Urinary bladder (tissue), 4 donors: ENCODE measurements around the gene WEE2. TPM values are rescaled to one million over a fixed set of nuclear protein-coding genes. Genes with fewer than 3 reads are reported as not detected.

Experiments
- DNase-seq: peaks from one replicate; pipeline ENCODE4 v3.0.0-alpha.2; 2015; ENCODE audit errors: extremely low spot score
- H3K27ac ChIP-seq: one replicate; pipeline ENCODE4 v1.5.1; 2013; ENCODE audit warnings: low read depth, mild to moderate bottlenecking, moderate library complexity
- H3K36me3 ChIP-seq: one replicate; pipeline ENCODE4 v1.6.1; 2013; ENCODE audit warnings: mild to moderate bottlenecking, moderate library complexity; ENCODE audit not compliant: insufficient read depth
- H3K4me1 ChIP-seq: one replicate; pipeline ENCODE4 v1.6.1; 2013; ENCODE audit warnings: mild to moderate bottlenecking, moderate library complexity; ENCODE audit not compliant: insufficient read depth
- H3K4me3 ChIP-seq: one replicate; pipeline ENCODE4 v1.5.1; 2013; ENCODE audit warnings: low read depth, low read length
- WGBS: extraction: QIAGEN DNeasy Blood & Tissue Kit; methylation state at CpG from one replicate; pipeline ENCODE4 v1.1.7; 2013; 5-methylcytosine and 5-hydroxymethylcytosine counted together
- polyA plus RNA-seq: library from polyadenylated mRNA; stranded (reverse); fragments of 200-250 nt; gene quantifications from one replicate; pipeline ENCODE4 v1.2.3, GENCODE V29; 2013
- total RNA-seq: library from RNA; depleted of rRNA; stranded (reverse); fragments of >200 nt; gene quantifications from one replicate; pipeline ENCODE4 v1.2.3, GENCODE V29; 2014
- donor health status: healthy with polysubstance abuse.
- donor health status: healthy.

Gene WEE2
- total RNA-seq: 0.42 TPM
- not detected for polyA plus RNA-seq

GRCh38 chr7:141708351-141708750 lies at the start of gene WEE2:
WEE2 (plus strand) TSS chr7:141708353; CDS start chr7:141708759, 406 bp downstream.
- Histone ChIP-seq H3K36me3 (no peaks in the 10 kb centered on the region), H3K4me3 (no peak within 1 kb of the TSS), H3K27ac (no peak within 1 kb of the TSS), H3K4me1 (no peaks in the 10 kb centered on the region)
- WGBS: 86% methylated on average over 6 of the region's 6 CpGs
- no peak for DNase-seq

GRCh38 chr7:141659501-141659900 lies 48.7 kb upstream of the WEE2 start:
- H3K4me3 ChIP-seq: no peak overlapping the region
- 85% methylated on average over 6 of the region's 6 CpGs for WGBS
- H3K27ac ChIP-seq: no peak overlapping the region
- H3K36me3 ChIP-seq: peaks cover 1% of the 10 kb centered on the region
- DNase-seq: no peak
- no peaks in the 10 kb centered on the region for H3K4me1 ChIP-seq

- Histone ChIP-seq H3K4me1 (no peaks in the 10 kb centered on the region), H3K27ac (no peak overlapping the region), H3K4me3 (no peak overlapping the region), H3K36me3 (peaks cover 3% of the 10 kb centered on the region)
- no peak for DNase-seq
- WGBS: 66% methylated on average over 4 of the region's 4 CpGs
Observed at GRCh38 chr7:141660259-141660658, 47.9 kb upstream of the WEE2 start.

GRCh38 chr7:141663081-141663849 lies 44.9 kb upstream of the WEE2 start:
- peak; percentile 51 for DNase-seq
- Histone ChIP-seq H3K4me3 (no peak overlapping the region), H3K27ac (no peak overlapping the region), H3K36me3 (peaks cover 3% of the 10 kb centered on the region), H3K4me1 (no peaks in the 10 kb centered on the region)
- 63% methylated on average over 6 of the region's 6 CpGs for WGBS

GRCh38 chr7:141664450-141664849 lies 43.7 kb upstream of the WEE2 start:
- no peak overlapping the region for H3K27ac ChIP-seq
- peaks cover 4% of the 10 kb centered on the region for H3K36me3 ChIP-seq
- WGBS: 96% methylated on average over 6 of the region's 6 CpGs

GRCh38 chr7:141665208-141666035 lies 42.7 kb upstream of the WEE2 start:
- no peak for DNase-seq
- WGBS: 92% methylated on average over 18 of the region's 18 CpGs
- Histone ChIP-seq H3K4me1 (no peaks in the 10 kb centered on the region), H3K27ac (no peak overlapping the region), H3K36me3 (peaks cover 4% of the 10 kb centered on the region), H3K4me3 (no peak overlapping the region)

More at GRCh38 chr7:141664450-141664849, 43.7 kb upstream of the WEE2 start:
- no peaks in the 10 kb centered on the region for H3K4me1 ChIP-seq
- H3K4me3 ChIP-seq: no peak overlapping the region
- DNase-seq: no peak

GRCh38 chr7:141666071-141666470 lies 42.1 kb upstream of the WEE2 start:
- 86% methylated on average over 4 of the region's 4 CpGs for WGBS
- no peaks in the 10 kb centered on the region for H3K4me1 ChIP-seq
- peaks cover 4% of the 10 kb centered on the region for H3K36me3 ChIP-seq
- no peak overlapping the region for H3K4me3 ChIP-seq
- no peak for DNase-seq
- H3K27ac ChIP-seq: no peak overlapping the region

GRCh38 chr7:141668853-141669252 lies 39.3 kb upstream of the WEE2 start:
- peaks cover 4% of the 10 kb centered on the region for H3K36me3 ChIP-seq
- H3K4me1 ChIP-seq: no peaks in the 10 kb centered on the region

GRCh38 chr7:141671705-141672496 lies 36.3 kb upstream of the WEE2 start:
- no peak overlapping the region for H3K27ac ChIP-seq
- no peaks in the 10 kb centered on the region for H3K4me1 ChIP-seq
- 97% methylated on average over 7 of the region's 7 CpGs for WGBS
- DNase-seq: no peak
- no peak overlapping the region for H3K4me3 ChIP-seq
- H3K36me3 ChIP-seq: peaks cover 2% of the 10 kb centered on the region

More at GRCh38 chr7:141668853-141669252, 39.3 kb upstream of the WEE2 start:
- no peak for DNase-seq
- Histone ChIP-seq H3K27ac (no peak overlapping the region), H3K4me3 (no peak overlapping the region)
- 90% methylated on average over 2 of the region's 2 CpGs for WGBS

GRCh38 chr7:141673346-141673745 lies 34.8 kb upstream of the WEE2 start:
- H3K4me1 ChIP-seq: no peaks in the 10 kb centered on the region
- no peak overlapping the region for H3K4me3 ChIP-seq
- H3K36me3 ChIP-seq: peaks cover 2% of the 10 kb centered on the region
- DNase-seq: no peak
- no peak overlapping the region for H3K27ac ChIP-seq
- WGBS: 95% methylated on average over 3 of the region's 3 CpGs

- Histone ChIP-seq H3K36me3 (no peaks in the 10 kb centered on the region), H3K4me1 (no peaks in the 10 kb centered on the region), H3K27ac (no peak overlapping the region), H3K4me3 (no peak overlapping the region)
- DNase-seq: no peak
- 87% methylated on average over 5 of the region's 5 CpGs for WGBS
Observed at GRCh38 chr7:141674171-141674671, 33.9 kb upstream of the WEE2 start.

GRCh38 chr7:141674702-141675101 lies 33.5 kb upstream of the WEE2 start:
- 63% methylated on average over 4 of the region's 4 CpGs for WGBS
- H3K27ac ChIP-seq: no peak overlapping the region
- no peak for DNase-seq
- H3K4me3 ChIP-seq: no peak overlapping the region
- no peaks in the 10 kb centered on the region for H3K4me1 ChIP-seq
- no peaks in the 10 kb centered on the region for H3K36me3 ChIP-seq
